ENCODE results near the gene IL5.

- no peak for TF ChIP-seq CTCF (IDR thresholded peaks at IDR 0.05; ENCODE audit: extremely low read depth in 1 of 2, insufficient read depth in 1 of 2, low read depth in 1 of 2, low read length in 2 of 2)
- no peak for TF ChIP-seq POLR2A (IDR thresholded peaks at IDR 0.05; ENCODE audit: low read depth, low read length)
- no peak for TF ChIP-seq POLR2AphosphoS5 (IDR thresholded peaks at IDR 0.05; ENCODE audit: insufficient read depth, low read depth, low read length)
- no peak for TF ChIP-seq GATA2 (IDR thresholded peaks at IDR 0.05; ENCODE audit: insufficient read depth, insufficient read length, low read depth, low read length)
These were observed 41.7 kb downstream of the IL5 start for GRCh38 chr5:132501629-132501956.

Data from endothelial cell of umbilical vein (primary cell).